Mesenchymal stem cell (in vitro differentiated cells and primary cell): Measurements from ENCODE around the gene ISYNA1.

Experiments used
- DNase-seq: peaks from one replicate; pipeline ENCODE4 v3.0.0-alpha.2; 2013
- H2AFZ ChIP-seq: one replicate; pipeline ENCODE4 v1.6.1; 2013; ENCODE audit warnings: low read depth, mild to moderate bottlenecking, control low read depth, inconsistent platforms, low read length, moderate library complexity
- H2AK5ac ChIP-seq: 2 replicates; pipeline ENCODE4 v1.6.1; 2013; ENCODE audit warnings: low read length, moderate library complexity, mild to moderate bottlenecking, inconsistent platforms; ENCODE audit not compliant: severe bottlenecking
- H2BK120ac ChIP-seq: one replicate; pipeline ENCODE4 v1.6.1; 2013; ENCODE audit warnings: low read depth, mild to moderate bottlenecking, inconsistent platforms, low read length, moderate library complexity
- H2BK12ac ChIP-seq, 2 experiments: one replicate each; pipeline ENCODE4 v1.6.1; 2013; ENCODE audit warnings: inconsistent platforms in 2 of 2, low read length in 2 of 2, mild to moderate bottlenecking in 2 of 2, moderate library complexity in 2 of 2, control low read depth in 1 of 2
- H2BK15ac ChIP-seq: one replicate; pipeline ENCODE4 v1.6.1; 2013; ENCODE audit warnings: mild to moderate bottlenecking, low read depth, inconsistent platforms; ENCODE audit not compliant: poor library complexity, severe bottlenecking
- H2BK5ac ChIP-seq: 2 replicates; pipeline ENCODE4 v1.6.1; 2013; ENCODE audit warnings: low read depth, mild to moderate bottlenecking, low read length, control low read depth, inconsistent platforms; ENCODE audit not compliant: poor library complexity, severe bottlenecking
- H3K14ac ChIP-seq, 2 experiments: one replicate each; pipeline ENCODE4 v1.6.1; 2013; ENCODE audit warnings: inconsistent platforms in 2 of 2, low read length in 2 of 2, control low read depth in 1 of 2, mild to moderate bottlenecking in 1 of 2, moderate library complexity in 1 of 2
- H3K18ac ChIP-seq, 2 experiments: one replicate each; pipeline ENCODE4 v1.6.1; 2013; ENCODE audit warnings: inconsistent platforms in 2 of 2, low read length in 2 of 2, control low read depth in 1 of 2, low read depth in 1 of 2, mild to moderate bottlenecking in 1 of 2
- H3K23ac ChIP-seq, 2 experiments: one replicate each; pipeline ENCODE4 v1.6.1; 2013; ENCODE audit warnings: inconsistent platforms in 2 of 2, low read length in 2 of 2, mild to moderate bottlenecking in 2 of 2, moderate library complexity in 2 of 2, control low read depth in 1 of 2
- H3K27ac ChIP-seq: 2 replicates; pipeline ENCODE4 v1.5.1; 2013; ENCODE audit warnings: mild to moderate bottlenecking, moderate library complexity, low read length, control low read depth, inconsistent platforms; ENCODE audit not compliant: poor library complexity, severe bottlenecking
- H3K27me3 ChIP-seq, 2 experiments: 2 replicates each; pipeline versions ENCODE4 v1.6.1 to v1.7.0; 2013; ENCODE audit warnings: low read length in 2 of 2, mild to moderate bottlenecking in 2 of 2, moderate library complexity in 2 of 2, control low read depth in 1 of 2, inconsistent platforms in 1 of 2; ENCODE audit not compliant: control insufficient read depth in 1 of 2, insufficient read depth in 1 of 2
- H3K36me3 ChIP-seq, 2 experiments: 2 replicates each; pipeline versions ENCODE4 v1.6.1 to v1.7.0; 2013; ENCODE audit warnings: low read length in 2 of 2, control low read depth in 1 of 2, inconsistent platforms in 1 of 2, low read depth in 1 of 2, mild to moderate bottlenecking in 1 of 2; ENCODE audit not compliant: insufficient read depth in 2 of 2, control insufficient read depth in 1 of 2
- H3K4ac ChIP-seq, 2 experiments: one replicate each; pipeline ENCODE4 v1.6.1; 2013; ENCODE audit warnings: inconsistent platforms in 2 of 2, low read length in 2 of 2, mild to moderate bottlenecking in 2 of 2, moderate library complexity in 2 of 2, control low read depth in 1 of 2, low read depth in 1 of 2
- H3K4me1 ChIP-seq: 2 replicates; pipeline ENCODE4 v1.6.1; 2013; ENCODE audit warnings: low read depth, low read length, control low read depth; ENCODE audit not compliant: control insufficient read depth, insufficient read depth
- H3K4me2 ChIP-seq: 2 replicates; pipeline ENCODE4 v1.6.1; 2013; ENCODE audit warnings: low read length, mild to moderate bottlenecking, inconsistent platforms; ENCODE audit not compliant: poor library complexity, severe bottlenecking
- H3K4me3 ChIP-seq, 2 experiments: 2 replicates each; pipeline versions ENCODE4 v1.5.1 to v1.7.0; 2013; ENCODE audit warnings: low read length in 2 of 2, mild to moderate bottlenecking in 2 of 2, control low read depth in 1 of 2, low read depth in 1 of 2; ENCODE audit not compliant: insufficient read depth in 1 of 2
- H3K79me1 ChIP-seq: replicated peaks from 2 replicates; pipeline ENCODE4 v1.6.1; 2013; ENCODE audit warnings: mild to moderate bottlenecking, control low read depth, low read length, inconsistent platforms; ENCODE audit not compliant: poor library complexity, severe bottlenecking
- H3K9ac ChIP-seq: 2 replicates; pipeline ENCODE4 v1.7.0; 2013; ENCODE audit warnings: mild to moderate bottlenecking, low read length, moderate library complexity
- H3K9me3 ChIP-seq: 2 replicates; pipeline ENCODE4 v1.7.0; 2013; ENCODE audit warnings: mild to moderate bottlenecking, low read length; ENCODE audit not compliant: control insufficient read depth
- H4K8ac ChIP-seq: one replicate; pipeline ENCODE4 v1.6.1; 2013; ENCODE audit warnings: inconsistent platforms, mild to moderate bottlenecking, low read length, moderate library complexity
- H4K91ac ChIP-seq: one replicate; pipeline ENCODE4 v1.6.1; 2013; ENCODE audit warnings: mild to moderate bottlenecking, low read length, inconsistent platforms
- WGBS: methylation state at CpG from one replicate; pipeline ENCODE4 v1.1.7; 2013; ENCODE audit warnings: mixed read lengths; 5-methylcytosine and 5-hydroxymethylcytosine counted together

The ISYNA1 gene

DNA sequence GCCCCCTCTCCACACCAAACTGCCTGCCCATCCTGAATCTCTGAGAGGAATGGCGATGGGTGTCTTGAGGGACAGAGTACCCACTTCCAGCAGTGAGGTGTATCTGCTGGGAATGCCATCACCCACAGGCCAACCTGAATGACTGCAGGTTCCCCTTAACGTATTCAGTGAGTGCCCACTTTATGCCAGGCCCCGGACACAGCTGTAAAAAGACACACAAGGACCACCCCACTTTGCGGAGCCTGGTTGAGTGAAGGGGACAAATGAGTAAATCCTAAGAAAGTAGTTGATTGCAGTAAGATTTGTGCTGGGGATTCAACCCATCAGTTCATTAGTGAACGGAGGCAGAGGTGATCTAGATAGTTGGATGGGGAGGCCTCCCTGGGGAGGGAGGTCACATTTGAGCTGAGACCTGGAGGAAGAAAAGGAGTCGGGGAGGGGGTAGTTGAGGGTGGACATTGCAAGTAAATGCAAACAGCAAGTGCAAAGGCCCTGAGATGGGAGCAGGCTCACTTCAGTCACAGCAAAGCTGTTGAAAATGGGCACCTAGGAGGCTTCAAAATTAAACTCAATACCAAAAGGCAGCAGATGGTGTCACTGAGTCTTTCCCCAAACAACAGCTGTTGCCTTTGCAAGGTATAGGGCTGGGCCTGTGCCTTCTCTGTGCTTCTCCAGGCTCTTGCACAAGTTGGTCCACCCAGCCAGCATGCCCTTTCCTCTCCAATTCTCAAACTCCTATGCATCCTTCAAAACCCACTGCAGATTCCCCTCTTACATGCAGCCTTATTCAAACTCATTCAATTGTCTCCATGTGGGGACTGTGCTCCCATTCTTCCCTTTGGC, 47.6 kb downstream of the ISYNA1 start:
- H3K9ac ChIP-seq: peak overlapping the region; percentile 91
- no peak overlapping the region for H2AK5ac ChIP-seq
- H2BK120ac ChIP-seq: no peak overlapping the region
- H3K14ac ChIP-seq: no peak overlapping the region
- 80% methylated on average over 6 of the region's 6 CpGs for WGBS
- no peak overlapping the region for H3K4me3 ChIP-seq
- H3K27me3 ChIP-seq: no peaks in the 10 kb centered on the region
- peak overlapping the region; percentile 4 for H3K27ac ChIP-seq
- H4K8ac ChIP-seq: no peak overlapping the region
- H2BK12ac ChIP-seq: peak overlapping the region in 1 of 2 experiments; percentile 60
- no peak overlapping the region for H2BK5ac ChIP-seq
- no peak overlapping the region for H4K91ac ChIP-seq
- H3K4me1 ChIP-seq: peaks cover 20% of the 10 kb centered on the region
- H3K4ac ChIP-seq: no peak overlapping the region
- peak; percentile 76 for DNase-seq
- H3K79me1 ChIP-seq: no peaks in the 10 kb centered on the region
- H2BK15ac ChIP-seq: no peak overlapping the region
- H2AFZ ChIP-seq: no peak overlapping the region
- peak overlapping the region in 1 of 2 experiments; percentile 48 for H3K18ac ChIP-seq
- H3K4me2 ChIP-seq: no peak overlapping the region
- no peaks in the 10 kb centered on the region for H3K9me3 ChIP-seq
- H3K23ac ChIP-seq: no peak overlapping the region
- peaks cover 16 to 36% of the 10 kb centered on the region in 2 experiments for H3K36me3 ChIP-seq

DNA sequence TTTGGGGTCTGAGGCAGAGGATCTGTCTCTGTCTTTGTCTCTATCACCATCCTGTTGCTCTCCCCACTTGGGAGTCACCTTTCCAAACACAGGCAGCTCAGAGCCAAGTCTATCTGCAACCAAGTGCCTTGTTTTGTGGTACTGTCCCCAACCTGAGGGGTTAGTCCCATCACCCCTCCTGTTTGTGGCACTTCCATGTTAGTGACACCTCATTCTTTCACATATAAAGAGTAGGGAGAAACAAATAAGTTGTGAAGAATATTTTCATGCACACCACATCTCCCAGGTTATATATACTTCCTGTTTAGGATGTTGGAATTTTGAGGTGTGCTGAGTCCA, 48.2 kb downstream of the ISYNA1 start:
- no peak overlapping the region for H2BK5ac ChIP-seq
- no peak overlapping the region for H3K23ac ChIP-seq
- no peak overlapping the region for H2BK120ac ChIP-seq
- no peak overlapping the region for H3K4me2 ChIP-seq
- no peak overlapping the region for H4K8ac ChIP-seq
- peak overlapping the region; percentile 46 for H2AK5ac ChIP-seq
- no peaks in the 10 kb centered on the region for H3K27me3 ChIP-seq
- H3K79me1 ChIP-seq: no peaks in the 10 kb centered on the region
- no peak overlapping the region for H2AFZ ChIP-seq
- DNase-seq: no peak
- H3K9ac ChIP-seq: peak overlapping the region; percentile 91
- H3K9me3 ChIP-seq: no peaks in the 10 kb centered on the region
- H3K4me1 ChIP-seq: peaks cover 21% of the 10 kb centered on the region
- no peak overlapping the region for H4K91ac ChIP-seq
- no peak overlapping the region for H3K18ac ChIP-seq
- no peak overlapping the region for H3K14ac ChIP-seq
- no peak overlapping the region for H3K4ac ChIP-seq
- no peak overlapping the region for H3K4me3 ChIP-seq
- no peak overlapping the region for H2BK12ac ChIP-seq
- H3K36me3 ChIP-seq: peaks cover 16 to 40% of the 10 kb centered on the region in 2 experiments
- H2BK15ac ChIP-seq: no peak overlapping the region
- H3K27ac ChIP-seq: peak overlapping the region; percentile 22

DNA sequence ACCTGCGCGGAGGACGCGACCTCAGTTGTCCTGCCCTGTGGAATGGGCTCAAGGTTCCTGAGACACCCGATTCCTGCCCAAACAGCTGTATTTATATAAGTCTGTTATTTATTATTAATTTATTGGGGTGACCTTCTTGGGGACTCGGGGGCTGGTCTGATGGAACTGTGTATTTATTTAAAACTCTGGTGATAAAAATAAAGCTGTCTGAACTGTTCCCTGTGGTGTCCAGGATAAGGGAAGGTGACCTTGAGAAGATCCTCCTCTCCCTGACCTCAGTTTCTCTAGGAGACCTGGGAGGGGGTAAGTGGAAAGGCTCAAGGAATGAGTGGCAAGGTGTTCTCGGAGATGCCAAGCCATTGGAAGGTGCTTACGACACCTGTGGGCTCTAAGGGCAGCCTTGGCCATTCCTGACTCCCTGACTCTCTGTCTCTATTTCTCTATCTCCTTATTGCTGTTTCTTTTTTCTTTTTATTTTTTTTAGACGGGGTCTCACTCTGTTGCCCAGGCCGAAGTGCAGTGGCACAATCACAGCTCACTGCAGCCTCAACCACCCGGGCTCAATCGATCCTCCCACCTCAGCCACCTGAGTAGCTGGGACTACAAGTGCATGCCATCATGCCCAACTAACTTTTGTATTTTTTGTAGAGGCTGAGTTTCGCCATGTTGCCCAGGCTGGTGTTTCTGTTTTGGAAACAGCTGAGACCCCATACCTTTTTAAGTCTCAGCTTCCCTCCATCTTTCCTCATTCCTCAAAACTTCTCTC, 48.8 kb downstream of the ISYNA1 start:
- WGBS: 95% methylated on average over 11 of the region's 13 CpGs
- H3K4me1 ChIP-seq: peaks cover 21% of the 10 kb centered on the region

More for the DNA sequence above, 48.8 kb downstream of the ISYNA1 start:
- Histone ChIP-seq H3K14ac (peak overlapping the region in 1 of 2 experiments; percentile 90), H3K36me3 (peaks cover 16 to 40% of the 10 kb centered on the region in 2 experiments), H3K27me3 (no peaks in the 10 kb centered on the region), H4K8ac (peak overlapping the region; percentile 91), H2BK120ac (no peak overlapping the region), H3K9ac (peak overlapping the region; percentile 91), H3K4me2 (peak overlapping the region; percentile 58), H3K18ac (peak overlapping the region; percentile 71 to 95), H2BK15ac (no peak overlapping the region), H2AK5ac (peak overlapping the region; percentile 53), H3K9me3 (no peaks in the 10 kb centered on the region), H4K91ac (no peak overlapping the region), H3K23ac (no peak overlapping the region), H2BK5ac (no peak overlapping the region), H3K4ac (no peak overlapping the region), H3K79me1 (no peaks in the 10 kb centered on the region), H2BK12ac (peak overlapping the region in 1 of 2 experiments; percentile 51), H3K4me3 (peak overlapping the region; percentile 50 to 78), H2AFZ (no peak overlapping the region), H3K27ac (peak overlapping the region; percentile 44)
- no peak for DNase-seq
